Spleen (tissue), 7 donors: Measurements from ENCODE around the gene CCDC50.

Source experiments
- POLR2A ChIP-seq, 3 donors: fragments of 450-650 bp; IDR thresholded peaks; one replicate each; pipeline ENCODE4 v1.5.1; 2017; ENCODE audit warnings: antibody characterized with exemption in 3 of 3, mild to moderate bottlenecking in 1 of 3
- POLR2AphosphoS5 ChIP-seq, 3 donors: sonication (generic); formaldehyde crosslinking; IDR thresholded peaks; one replicate each; pipeline ENCODE4 v1.5.1; 2017; ENCODE audit warnings: antibody characterized with exemption in 3 of 3
- TF ChIP-seq, protein P1 (sequence below), 11 experiments: fragments of 200-600 bp in 7 of 11; fragments of 450-650 bp in 4 of 11; sonication (generic) in 4 of 11; IDR thresholded peaks in 8 of 11; conservative IDR thresholded peaks in 3 of 11; 1 replicate in 7 of 11; 2 replicates in 4 of 11; pipeline versions ENCODE4 v1.4.0 to v1.8.0; 2016 to 2021; ENCODE audit warnings: antibody characterized with exemption in 11 of 11, inconsistent platforms in 4 of 11, mild to moderate bottlenecking in 1 of 11
- donor health status: DM: no; HTN: no; CAD: no; lungs with moderate emphysema.
- donor health status: DM: no; HTN: no; CAD: no.
- donor health status: DM: no; HTN: no; CAD: no.

DNA sequence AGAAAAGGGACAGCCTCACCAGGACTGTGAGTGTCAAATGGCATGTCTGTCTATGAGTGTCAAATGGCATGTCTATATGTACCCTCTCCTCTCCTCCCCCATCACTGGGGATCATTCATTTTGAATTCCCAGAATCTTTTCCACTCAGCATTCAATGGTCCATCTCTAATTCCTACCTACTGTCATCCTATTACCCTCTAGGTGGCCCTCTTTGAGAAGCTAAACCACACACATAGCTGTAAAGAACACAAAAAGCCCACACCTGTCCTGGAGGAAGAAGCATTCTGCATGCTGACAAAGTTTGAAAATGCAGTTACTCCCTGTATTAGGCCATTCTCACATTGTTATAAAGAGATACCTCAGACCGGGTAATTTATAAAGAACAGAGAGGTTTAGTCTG lies 85.5 kb downstream of the CCDC50 start:
- TF ChIP-seq, protein P1, sequence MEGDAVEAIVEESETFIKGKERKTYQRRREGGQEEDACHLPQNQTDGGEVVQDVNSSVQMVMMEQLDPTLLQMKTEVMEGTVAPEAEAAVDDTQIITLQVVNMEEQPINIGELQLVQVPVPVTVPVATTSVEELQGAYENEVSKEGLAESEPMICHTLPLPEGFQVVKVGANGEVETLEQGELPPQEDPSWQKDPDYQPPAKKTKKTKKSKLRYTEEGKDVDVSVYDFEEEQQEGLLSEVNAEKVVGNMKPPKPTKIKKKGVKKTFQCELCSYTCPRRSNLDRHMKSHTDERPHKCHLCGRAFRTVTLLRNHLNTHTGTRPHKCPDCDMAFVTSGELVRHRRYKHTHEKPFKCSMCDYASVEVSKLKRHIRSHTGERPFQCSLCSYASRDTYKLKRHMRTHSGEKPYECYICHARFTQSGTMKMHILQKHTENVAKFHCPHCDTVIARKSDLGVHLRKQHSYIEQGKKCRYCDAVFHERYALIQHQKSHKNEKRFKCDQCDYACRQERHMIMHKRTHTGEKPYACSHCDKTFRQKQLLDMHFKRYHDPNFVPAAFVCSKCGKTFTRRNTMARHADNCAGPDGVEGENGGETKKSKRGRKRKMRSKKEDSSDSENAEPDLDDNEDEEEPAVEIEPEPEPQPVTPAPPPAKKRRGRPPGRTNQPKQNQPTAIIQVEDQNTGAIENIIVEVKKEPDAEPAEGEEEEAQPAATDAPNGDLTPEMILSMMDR (IDR thresholded peaks at IDR 0.05 in 8 of 11, conservative IDR thresholded peaks at IDR 0.05 in 3 of 11) = no peak
- TF ChIP-seq POLR2AphosphoS5 (IDR thresholded peaks at IDR 0.05) (no peak), POLR2A (IDR thresholded peaks at IDR 0.05) (no peak)
